Measurements from ENCODE around the gene OSBPL10.
A peak's percentile ranks its signal among the peaks of the same experiment; 100 is the strongest.
"Not testable (repeated sequence)": the region's sequence is repeated elsewhere in the genome, so short reads cannot be mapped to it uniquely, and the experiment has no call there.

Gene OSBPL10

DNA sequence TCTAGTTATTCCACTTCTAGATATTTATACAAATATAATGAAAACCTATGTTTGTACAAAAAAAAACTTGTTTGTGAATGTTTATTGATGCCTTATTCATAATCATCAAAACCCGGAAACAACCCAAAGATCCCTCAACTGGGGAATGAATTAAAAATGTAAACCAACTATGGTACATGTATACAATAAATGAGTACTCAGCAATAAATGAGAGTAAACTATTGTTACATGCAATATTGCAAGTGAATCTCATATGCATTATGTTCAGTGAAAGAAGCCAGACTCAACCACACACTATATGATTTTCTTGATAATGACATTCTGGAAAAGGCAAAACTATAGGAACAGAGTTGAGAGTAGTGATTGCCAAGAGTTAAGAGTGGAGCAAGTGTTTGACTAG lies 12.8 kb upstream of the OSBPL10 start:
- no peak for DNase-seq (ENCODE audit: low read depth)

DNA sequence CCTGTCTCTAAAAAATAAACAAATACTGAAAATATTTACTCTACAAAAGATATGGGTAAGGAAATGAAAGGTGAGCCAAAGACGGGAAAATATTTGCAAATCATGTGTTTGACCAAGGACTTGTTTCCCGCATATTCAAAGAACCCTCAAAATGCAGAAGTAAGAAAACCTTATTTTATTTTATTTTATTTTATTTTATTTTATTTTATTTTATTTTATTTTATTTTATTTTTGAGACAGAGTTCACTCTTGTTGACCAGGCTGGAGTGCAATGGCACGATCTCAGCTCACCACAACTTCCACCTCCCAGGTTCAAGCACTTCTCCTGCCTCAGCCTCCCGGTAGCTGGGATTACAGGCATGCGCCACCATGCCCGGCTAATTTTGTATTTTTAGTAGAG lies 11.9 kb upstream of the OSBPL10 start:
- not testable (repeated sequence) for DNase-seq (ENCODE audit: low read depth)

DNA sequence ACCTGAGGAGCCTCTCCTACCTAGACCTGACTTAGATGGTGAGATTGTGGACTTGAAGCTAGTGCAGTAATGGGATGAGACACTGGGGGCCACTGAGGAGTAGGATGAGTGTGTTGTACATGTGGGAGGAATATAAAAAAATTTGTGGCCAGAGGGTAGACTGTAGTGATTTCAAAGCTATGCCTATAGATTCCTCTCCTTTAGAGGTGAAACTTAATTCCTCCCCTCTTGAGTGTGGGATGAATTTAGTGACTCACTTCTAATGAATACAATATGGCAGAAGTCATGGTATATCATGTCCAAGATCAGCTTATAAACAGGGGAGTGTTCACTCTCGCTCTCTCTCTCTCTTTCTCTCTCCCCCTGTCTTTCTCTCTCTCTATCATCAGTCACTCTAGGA lies 7.2 kb upstream of the OSBPL10 start:
- no peak for DNase-seq (ENCODE audit: low read depth)

DNA sequence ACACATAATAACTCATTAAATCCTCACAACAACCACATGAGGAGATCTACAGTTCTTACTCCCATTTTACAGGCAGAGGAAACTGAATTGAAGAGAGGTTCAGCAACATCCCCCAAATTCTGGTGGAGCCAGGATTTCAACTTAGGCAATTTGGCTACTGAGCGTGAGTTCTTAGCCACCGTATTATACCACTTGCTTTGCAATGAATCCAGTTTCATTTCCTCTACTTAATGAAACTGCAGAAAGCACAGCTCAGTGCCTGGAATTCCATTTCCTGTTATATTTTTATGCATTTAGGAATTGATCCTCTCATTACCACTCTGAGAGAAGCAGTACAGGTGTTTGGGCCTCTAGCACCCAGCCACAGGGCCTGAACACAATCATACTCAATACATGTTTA lies 4.8 kb upstream of the OSBPL10 start:
- no peak for DNase-seq (ENCODE audit: low read depth)

DNA sequence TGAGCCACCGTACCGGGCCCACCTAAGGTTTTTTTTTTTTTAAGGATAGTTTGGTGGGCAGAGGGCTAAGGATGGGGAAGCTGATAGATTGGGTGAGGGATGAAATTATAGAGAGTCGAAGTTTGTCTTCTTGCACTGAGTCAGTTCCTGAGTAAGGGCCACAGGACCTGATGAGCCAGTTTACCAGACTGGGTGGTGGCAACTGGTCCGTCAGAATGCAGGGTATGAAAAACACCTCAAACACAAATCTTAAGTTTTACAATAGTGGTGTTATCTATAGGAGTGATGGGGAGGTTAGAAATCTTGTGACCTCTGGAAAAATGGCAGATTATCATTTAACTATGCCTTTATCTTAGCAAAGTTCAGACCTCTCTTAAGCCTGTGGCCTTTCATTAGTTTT lies 3.3 kb upstream of the OSBPL10 start:
- DNase-seq (ENCODE audit: low read depth): no peak

DNA sequence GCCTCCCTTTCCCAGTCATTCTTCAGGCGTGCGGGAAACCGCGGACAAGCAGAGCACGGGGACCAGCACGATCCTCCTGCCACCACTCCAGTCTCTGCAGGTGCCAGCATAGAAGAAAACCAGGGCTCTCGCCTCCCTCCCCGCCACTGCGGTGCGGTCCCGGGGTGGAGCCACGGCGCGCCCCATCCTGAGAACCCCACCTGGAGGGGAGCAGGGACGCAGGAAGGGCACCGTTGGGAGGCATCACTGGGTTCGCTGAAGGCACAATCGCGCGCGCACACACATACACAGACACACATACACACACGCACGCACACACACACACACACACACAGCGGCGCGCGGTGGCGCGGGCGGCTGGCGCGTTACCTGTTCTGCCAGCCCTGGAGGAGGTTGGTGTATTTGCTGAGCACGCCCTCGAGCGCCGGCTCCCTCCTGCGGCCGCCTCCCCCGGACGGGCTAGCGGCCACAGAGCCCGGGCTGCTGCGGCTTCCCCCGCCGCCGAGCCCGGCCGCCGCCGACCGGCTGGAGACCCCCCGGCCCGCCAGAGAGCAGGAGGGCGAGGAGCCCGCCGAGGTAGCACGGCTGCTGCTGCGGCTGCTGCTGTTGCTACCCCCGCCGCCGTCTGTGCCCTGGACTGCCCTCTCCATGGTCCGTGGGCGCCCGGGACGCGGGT lies 394 bp downstream of the OSBPL10 start:
- peak; percentile 43 for DNase-seq (ENCODE audit: low read depth)

DNA sequence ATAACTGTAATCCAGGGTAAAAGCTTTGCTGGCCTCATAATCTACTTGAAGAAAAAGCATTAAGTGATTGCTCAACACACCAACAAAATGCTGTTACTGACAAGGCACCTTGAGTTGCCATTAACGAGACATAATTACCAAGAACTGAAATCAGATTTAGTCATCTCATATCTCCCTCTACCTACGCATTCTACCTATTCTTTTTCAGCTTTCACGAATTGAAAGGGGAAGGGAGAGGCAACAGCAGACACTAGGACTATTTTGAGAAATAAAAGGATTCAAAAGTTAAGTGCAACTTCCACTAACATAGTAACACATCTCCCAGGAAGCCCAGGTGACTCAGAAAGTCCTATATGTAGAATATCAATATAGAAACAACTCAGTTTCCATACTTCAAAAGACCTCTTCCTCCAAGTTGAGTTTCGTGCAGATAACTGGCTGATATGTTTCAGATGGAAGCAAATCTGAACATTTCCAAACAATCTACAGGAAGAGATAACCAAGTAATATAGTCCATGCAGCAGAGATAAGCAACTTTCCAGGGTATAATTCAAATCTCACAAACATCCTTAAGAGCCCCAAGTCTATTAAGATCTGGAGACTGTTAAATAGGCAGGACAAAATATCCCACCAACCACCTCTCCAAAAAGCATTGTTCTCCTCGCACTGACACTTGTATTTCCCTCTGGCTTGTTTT lies 1.9 kb downstream of the OSBPL10 start:
- DNase-seq (ENCODE audit: low read depth): no peak

DNA sequence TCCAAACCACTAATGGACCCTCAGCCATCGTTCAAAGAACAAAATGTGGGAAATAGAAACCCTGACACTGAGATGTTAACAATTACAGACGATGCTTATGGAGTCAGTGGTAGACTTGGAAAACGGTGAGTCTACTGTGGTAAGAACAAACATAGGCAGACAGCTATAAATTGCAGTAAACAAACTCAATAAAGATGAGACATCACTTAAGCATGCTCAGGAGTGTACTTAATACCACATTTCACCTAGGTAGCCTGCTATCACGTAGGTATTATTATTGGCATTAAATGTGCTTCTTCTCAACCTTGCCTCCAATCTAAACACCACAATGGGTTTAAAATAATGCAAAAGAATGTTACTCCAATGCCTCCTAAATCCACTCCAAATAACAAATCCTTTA lies 2.5 kb downstream of the OSBPL10 start:
- no peak for DNase-seq (ENCODE audit: low read depth)

DNA sequence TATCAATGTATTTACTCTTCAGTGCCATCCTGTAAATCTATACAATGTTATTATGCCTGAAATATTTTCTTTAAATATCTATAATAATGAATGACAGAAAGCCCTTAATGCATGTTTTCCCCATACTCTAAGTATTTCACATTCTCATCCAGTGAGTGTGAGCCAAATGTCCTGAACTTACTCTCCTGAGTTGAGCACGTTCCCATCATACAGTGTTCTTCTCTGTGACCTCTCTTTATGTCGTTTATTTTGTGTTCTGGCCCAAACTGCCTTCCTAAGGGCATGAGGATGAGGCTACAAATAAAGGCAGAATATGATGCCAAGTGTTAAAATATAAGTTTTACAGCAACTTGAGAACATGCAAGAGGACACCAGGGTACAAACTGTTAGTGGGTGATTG lies 3.3 kb downstream of the OSBPL10 start:
- DNase-seq (ENCODE audit: low read depth): no peak

DNA sequence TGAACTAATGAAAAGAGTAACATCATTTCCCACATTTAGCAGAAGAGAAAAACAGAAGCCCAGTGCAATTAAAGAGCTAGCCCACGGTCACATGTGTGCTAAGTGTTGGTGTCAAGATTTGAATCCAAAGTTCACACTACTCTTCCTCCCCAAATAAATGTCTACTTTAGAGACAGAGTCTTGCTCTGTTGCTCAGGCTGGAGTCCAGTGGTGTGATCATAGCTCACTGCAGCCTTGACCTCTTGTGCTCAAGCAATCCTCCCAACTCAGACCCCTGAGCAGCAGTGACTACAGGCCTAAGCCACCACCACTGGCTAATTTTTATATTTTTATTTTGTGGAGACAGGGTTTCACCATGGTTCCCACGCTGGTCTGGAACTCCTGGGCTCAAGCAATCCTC lies 4.8 kb downstream of the OSBPL10 start:
- no peak for DNase-seq (ENCODE audit: low read depth)

DNA sequence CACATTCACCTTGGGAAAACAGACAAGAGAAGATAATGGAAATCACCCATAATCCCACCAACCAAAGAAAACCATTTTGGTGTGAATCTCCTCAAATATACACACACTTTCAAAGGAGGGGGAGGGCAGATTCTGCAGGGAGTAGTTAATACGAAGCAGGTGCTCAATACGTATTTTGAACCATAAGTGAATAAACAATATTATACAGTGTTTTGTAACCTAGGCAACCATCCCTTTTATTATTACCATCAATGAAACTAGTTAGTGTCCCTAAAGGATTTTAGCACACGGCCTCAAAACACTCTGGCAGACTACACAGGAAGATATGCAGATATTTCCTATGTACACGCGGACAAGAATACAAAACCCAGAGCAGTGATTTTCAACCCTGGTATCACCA lies 6.1 kb downstream of the OSBPL10 start:
- DNase-seq (ENCODE audit: low read depth): no peak

DNA sequence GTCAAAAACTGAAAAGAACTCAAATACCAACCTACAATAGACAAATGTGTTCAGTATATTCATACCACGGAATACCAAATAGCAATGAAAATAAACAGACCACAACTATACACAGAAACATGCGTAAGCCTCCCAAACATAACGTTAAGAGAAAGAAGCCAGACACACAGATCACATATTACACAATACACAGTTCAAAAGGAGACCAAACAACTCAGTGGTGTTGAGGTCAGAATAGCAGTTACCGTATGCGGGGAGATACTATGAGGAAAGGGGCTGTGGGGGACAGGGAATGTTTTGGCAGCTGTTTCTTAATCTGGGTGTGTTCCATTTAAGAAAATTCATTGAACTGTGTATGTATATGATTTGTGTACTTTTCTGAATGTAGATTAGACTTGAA lies 6.6 kb downstream of the OSBPL10 start:
- DNase-seq (ENCODE audit: low read depth): peak; percentile 79

DNA sequence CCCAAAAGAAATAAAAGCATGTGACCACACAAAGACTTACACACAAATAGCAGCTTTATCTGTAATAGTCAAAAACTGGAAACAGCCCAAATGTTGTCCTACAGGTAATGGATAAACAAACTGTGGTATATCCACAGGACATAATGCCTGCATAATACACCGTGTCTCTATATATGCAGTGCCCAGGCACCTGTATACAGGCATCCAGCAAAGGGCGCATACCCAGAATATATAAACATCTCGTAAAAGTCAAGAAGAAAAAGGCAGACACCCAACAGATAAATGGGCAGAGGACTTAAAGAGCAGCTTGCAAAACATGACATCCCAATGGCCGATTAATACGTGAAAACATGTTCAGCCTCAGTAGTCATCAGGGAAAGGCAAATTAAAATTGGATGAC lies 7.2 kb downstream of the OSBPL10 start:
- DNase-seq (ENCODE audit: low read depth): no peak

DNA sequence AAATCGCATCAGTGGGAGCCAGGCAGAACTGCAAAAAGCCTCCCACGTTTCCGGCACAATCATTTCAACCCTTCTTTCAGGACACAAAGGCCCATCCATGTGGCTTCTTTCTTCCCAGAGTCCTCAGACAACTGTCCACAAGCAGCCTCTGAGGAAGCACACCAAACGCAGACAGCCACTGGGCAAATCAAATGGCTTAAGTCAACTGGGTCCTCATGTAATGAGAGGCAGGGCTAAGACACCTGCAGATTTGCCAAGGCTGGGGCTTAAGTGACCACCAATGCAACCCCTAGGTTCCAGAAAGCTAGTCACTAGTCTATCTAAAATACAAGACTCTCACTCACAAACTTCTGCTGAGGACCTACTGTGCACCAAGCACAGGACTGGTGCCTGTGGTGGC lies 8.0 kb downstream of the OSBPL10 start:
- DNase-seq (ENCODE audit: low read depth): no peak

DNA sequence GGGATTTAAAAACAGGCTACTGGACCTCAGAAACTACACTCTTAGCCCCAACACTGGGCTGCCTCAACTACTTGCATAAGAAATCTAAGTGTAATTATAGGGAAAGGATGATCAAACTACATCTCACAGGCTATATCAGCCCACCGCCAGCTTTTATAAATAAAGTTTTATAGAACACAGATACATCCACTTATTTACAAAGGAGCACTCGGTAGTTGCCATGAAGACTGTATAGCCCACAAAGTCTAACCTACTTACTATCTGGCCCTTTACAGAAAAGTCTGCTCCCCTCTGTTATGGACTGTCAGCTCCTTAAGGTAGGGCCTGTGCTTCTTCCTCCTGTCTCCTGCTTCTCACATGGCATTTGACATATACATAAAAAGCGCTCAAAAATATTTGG lies 9.5 kb downstream of the OSBPL10 start:
- no peak for DNase-seq (ENCODE audit: low read depth)

DNA sequence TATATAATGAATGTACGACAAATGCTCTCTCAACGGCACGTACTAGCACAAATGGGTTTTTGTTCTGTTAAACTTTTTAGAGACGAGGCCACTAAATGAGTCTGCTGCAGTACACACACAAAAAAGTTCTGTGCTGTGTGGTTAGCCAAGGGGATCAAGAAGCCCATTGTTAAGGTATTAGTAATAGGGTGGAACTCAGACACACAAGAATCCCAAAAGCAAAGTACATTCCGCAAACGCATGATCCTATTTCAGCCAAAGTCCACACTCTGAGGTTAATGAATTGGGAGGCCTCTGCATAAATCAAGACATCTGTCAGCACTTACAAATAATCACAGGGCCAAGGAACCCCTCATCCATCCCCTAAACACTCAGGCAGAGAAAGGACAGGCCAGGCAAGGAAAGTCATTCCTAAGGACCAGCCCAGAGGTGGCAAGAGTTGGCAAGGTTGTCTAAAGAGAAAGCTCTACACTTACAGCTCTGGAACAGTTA lies 12.1 kb downstream of the OSBPL10 start:
- DNase-seq (ENCODE audit: low read depth): peak; percentile 88

DNA sequence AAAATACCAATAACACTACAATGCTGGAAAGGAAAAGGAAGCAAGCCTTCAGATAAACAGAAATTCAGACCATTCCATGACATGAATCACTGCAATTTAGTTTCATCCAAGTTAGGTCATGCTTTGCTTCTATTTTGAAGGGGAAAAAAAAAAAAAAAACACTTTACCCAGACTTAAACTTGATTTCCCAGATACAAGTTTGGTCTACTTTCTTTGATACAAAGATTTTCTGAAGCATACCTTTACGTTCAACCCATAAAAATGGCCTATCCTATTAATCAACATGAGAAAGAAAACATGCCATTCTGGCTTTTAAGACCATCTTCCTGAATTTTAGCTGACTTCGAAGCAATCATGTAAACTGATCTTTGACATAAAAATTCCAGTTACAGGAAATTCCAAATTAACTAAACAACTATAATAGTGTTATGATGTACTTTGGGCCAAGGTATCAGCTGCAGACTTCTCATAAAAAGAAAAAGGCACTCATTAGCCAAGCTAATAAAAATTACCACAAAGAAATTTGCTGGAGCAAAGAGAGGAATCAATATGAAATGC lies 12.6 kb downstream of the OSBPL10 start:
- DNase-seq (ENCODE audit: low read depth): peak; percentile 62

DNA sequence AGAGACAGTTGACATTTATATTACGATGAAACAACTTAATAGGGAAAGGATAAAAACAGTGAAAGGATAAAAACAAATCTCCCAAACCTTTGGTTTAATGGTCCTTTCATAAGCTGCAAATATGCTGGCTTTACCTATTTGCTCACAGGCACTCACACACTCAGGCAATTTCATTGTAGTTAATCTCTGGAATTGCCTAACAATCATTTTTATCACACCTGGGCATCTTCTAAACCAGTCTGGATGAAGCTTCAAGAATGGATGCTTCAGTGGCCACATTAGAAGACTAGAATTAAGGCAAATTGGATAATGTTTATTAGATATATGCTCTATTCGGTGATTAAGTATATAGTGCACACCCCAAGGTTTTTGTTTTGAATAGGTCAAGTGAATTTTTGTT lies 13.5 kb downstream of the OSBPL10 start:
- DNase-seq (ENCODE audit: low read depth): no peak

DNA sequence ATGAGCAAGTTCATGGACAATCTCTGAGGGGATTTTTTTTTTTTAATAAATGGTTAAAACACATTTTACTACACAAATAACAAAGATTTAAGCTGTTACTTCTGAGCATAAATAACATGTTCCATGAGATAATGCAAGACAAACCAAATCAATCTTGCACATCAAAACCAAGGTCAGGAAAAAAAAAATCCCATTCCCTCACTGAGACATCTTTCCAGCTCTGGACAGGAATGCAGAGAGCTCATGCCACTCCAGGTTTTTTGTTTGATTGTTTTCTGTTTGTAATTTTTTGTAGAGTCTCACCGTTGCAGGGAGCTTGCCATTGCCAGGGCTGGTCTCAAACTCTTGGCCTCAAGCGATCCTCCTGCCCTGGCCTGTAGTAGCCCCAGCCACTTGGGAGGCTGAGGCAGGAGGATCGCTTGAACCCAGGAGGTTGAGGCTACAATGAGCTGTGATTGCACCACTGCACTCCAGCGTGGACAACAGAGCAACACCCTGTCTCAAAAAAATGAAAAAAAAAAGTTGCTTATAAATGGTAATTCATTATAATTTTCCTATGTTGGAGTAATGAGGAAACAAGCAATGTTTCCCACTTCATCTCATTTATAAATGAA lies 14.0 kb downstream of the OSBPL10 start:
- DNase-seq (ENCODE audit: low read depth): no peak

DNA sequence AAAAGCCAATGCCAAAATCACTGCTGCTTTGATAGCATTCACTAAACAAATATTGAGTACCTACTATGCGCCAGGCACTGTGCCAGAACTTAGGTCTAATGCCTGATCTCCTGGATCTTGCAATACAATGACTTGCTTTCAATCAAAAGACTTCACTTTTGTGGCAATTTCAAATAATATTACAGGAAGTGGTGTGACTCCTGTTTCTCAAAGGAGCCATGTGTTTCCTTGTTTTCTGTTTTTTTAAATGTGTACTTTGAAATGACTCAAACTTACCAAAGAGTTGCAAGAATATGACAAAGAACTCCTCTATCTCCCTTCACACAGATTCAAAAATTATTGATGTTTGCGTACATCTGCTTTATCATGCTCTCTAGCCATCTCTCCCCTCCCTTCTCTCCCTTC lies 18.3 kb downstream of the OSBPL10 start:
- peak; percentile 14 for DNase-seq (ENCODE audit: low read depth)

DNA sequence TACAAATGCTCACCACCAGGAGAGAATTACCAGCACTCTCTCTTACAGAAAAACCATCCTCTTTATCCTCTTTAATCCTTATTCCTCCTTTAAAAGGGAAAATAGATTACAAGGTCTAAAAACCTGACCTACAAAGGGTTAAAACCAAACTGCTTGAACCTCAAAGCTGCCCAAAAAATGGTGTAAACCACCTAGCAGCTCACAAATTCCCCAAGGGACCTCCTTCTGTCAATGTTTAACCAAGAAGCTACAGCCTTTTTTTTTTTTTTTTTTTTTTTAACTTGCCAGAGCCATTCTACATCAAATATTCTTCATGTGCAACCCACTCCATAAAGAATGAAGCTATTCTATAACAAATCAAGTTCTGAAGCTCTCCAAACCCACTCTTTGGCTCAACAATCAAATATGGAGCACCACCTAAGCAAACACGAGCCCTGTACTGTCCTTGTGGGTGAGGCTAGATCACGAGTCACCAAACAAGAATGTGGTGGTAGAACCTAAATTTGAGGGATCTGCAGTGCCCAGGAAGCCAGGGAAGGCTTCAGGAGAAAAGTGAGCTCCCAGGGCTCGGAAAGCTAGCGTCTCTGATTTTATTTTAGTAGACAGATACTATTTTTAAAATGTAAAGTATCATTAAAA lies 20.1 kb downstream of the OSBPL10 start:
- DNase-seq (ENCODE audit: low read depth): peak; percentile 23

DNA sequence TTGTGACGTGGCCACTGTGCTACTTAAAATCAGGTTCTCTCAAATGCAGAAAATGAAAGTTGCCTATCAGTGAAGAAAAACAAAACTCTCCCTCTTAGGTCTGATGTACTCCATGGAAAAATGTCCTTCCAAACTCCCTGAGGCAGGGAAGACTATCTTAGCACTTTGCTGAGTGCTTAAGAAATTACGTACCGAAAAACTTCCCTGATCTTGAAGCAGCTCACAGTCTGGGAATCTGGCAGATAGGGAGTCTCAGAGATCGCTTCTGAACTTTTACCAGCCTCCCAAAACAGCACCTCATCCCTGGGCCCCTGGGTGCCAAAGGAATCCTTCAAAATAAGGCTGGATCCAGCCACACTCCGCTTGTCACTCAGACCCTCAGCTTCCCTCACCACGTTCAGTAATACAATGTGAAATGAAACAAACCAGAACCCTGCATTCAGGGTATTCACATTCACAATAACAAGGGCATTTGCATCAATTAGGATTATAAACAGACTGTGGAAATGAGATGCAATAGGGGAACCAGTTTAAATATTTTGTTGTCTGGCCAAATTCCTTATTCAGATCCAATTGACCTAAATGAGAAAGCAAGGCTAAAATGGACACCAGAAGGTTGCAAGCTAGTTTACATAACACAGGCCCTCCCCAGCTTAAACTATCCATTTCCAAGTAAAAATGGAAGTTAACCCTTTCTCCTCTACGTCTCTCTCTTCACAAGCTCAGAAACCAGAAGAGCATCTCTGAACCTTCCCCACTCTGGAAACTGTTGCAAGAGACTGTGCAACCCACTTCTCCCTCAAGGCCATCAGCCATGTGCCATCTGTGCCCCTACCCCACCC lies 20.9 kb downstream of the OSBPL10 start:
- DNase-seq (ENCODE audit: low read depth): peak; percentile 80
